Panc1 (cell line): ENCODE data around the gene MAP3K13. TPM values are rescaled to one million over a fixed set of nuclear protein-coding genes. Genes with fewer than 3 reads are reported as not detected.
A peak's percentile ranks its signal among the peaks of the same experiment; 100 is the strongest.

Source experiments
- ATAC-seq: fragments of 200-7000 bp; cut with Tn5 transposase; 2 replicates; pipeline ENCODE4 v1.9.1; 2020; ENCODE audit warnings: mild to moderate bottlenecking, moderate library complexity
- Bru-seq: library from RNA; stranded (reverse); fragments of 400-500 nt; gene quantifications from one replicate; lab custom pipeline; 2021; lab: Mats Ljungman, UMichigan
- BruChase-seq, 2 experiments: library from RNA; stranded (reverse); fragments of 400-500 nt; gene quantifications; one replicate each; lab custom pipeline; 2021; lab: Mats Ljungman, UMichigan
- BruUV-seq: library from RNA; stranded (reverse); fragments of 400-500 nt; replicated peaks from 2 replicates; lab custom pipeline; 2021; lab: Mats Ljungman, UMichigan
- CTCF ChIA-PET: fragments of 300-600 bp; sonication (Branson Sonifier 250); formaldehyde crosslinking; loops from one replicate; lab custom pipeline; 2022; ENCODE audit warnings: antibody characterized with exemption; lab: Charles Lee
- POLR2A ChIA-PET: fragments of 300-600 bp; sonication (Branson Sonifier 250); formaldehyde crosslinking; loops from one replicate; lab custom pipeline; 2022; ENCODE audit warnings: antibody characterized with exemption; lab: Charles Lee
- DNase-seq: peaks from one replicate; pipeline ENCODE4 v3.0.0-alpha.2; 2010; ENCODE audit warnings: low read depth, low spot score
- H3K27ac ChIP-seq: 2 replicates; pipeline ENCODE4 v1.5.1; 2011; ENCODE audit warnings: mild to moderate bottlenecking, low read length, inconsistent platforms
- H3K27me3 ChIP-seq: fragments of 200-500 bp; sonication (Bioruptor generic); 2 replicates; pipeline ENCODE4 v1.6.0; 2014; ENCODE audit warnings: low read length, inconsistent platforms; ENCODE audit not compliant: control insufficient read depth, insufficient read depth
- H3K36me3 ChIP-seq: fragments of 200-500 bp; sonication (Bioruptor generic); 2 replicates; pipeline ENCODE4 v1.5.1; 2014; ENCODE audit warnings: inconsistent platforms, mild to moderate bottlenecking, low read length, moderate library complexity; ENCODE audit not compliant: control insufficient read depth, insufficient read depth
- H3K4me1 ChIP-seq: 2 replicates; pipeline ENCODE4 v1.5.1; 2011; ENCODE audit warnings: inconsistent platforms, mild to moderate bottlenecking, low read length, moderate library complexity; ENCODE audit not compliant: control insufficient read depth, insufficient read depth
- H3K4me3 ChIP-seq, 2 experiments: 2 replicates each; pipeline ENCODE4 v1.5.1; 2011 to 2012; ENCODE audit warnings: low read depth in 2 of 2, low read length in 2 of 2, mild to moderate bottlenecking in 2 of 2, inconsistent platforms in 1 of 2, moderate library complexity in 1 of 2
- H3K9me3 ChIP-seq: fragments of 200-500 bp; sonication (Bioruptor generic); 2 replicates; pipeline ENCODE4 v1.5.1; 2014; ENCODE audit warnings: low read depth, mild to moderate bottlenecking, inconsistent platforms, low read length, moderate library complexity; ENCODE audit not compliant: control insufficient read depth, insufficient read depth
- CTCF ChIP-seq: fragments of 450-650 bp; IDR thresholded peaks from 2 replicates; pipeline ENCODE4 v1.5.1; 2017; ENCODE audit warnings: mild to moderate bottlenecking
- POLR2AphosphoS5 ChIP-seq: IDR thresholded peaks from 2 replicates; pipeline ENCODE4 v1.6.1; 2012; ENCODE audit warnings: mild to moderate bottlenecking, low read depth, low read length, moderate library complexity
- REST ChIP-seq, 2 experiments: IDR thresholded peaks; 2 replicates each; pipeline ENCODE4 v1.6.1; 2011 to 2012; ENCODE audit warnings: low read depth in 2 of 2, control low read depth in 1 of 2, low read length in 1 of 2, mild to moderate bottlenecking in 1 of 2, moderate library complexity in 1 of 2; ENCODE audit not compliant: insufficient read depth in 1 of 2
- SIN3A ChIP-seq: IDR thresholded peaks from 2 replicates; pipeline ENCODE4 v1.6.1; 2012; ENCODE audit warnings: low read depth, mild to moderate bottlenecking, low read length, moderate library complexity, borderline replicate concordance; ENCODE audit not compliant: insufficient read depth
- TCF7L2 ChIP-seq: IDR thresholded peaks from 2 replicates; pipeline ENCODE4 v1.6.1; 2011; ENCODE audit warnings: mild to moderate bottlenecking, low read depth, low read length, inconsistent platforms
- in situ Hi-C: cut with HindIII; loops from 2 replicates; pipeline ENCODE4 v1.10.0; 2016; ENCODE audit warnings: low sequenced_read_pairs, low pct_unique_long_range_greater_than_20kb
- intact Hi-C: fragments of 100-400 bp; cut with micrococcal nuclease; formaldehyde crosslinking; loops from one replicate; pipeline ENCODE4 v1.10.0; 2022; ENCODE audit not compliant: unreplicated experiment
- long read RNA-seq: library from polyadenylated mRNA; unstranded; transcript quantifications from one replicate; pipeline ENCODE4 v2.0.0, GENCODE V29; 2021; ENCODE audit not compliant: unreplicated experiment
- polyA plus RNA-seq: library from polyadenylated mRNA; unstranded; fragments of >200 nt; gene quantifications from one replicate; pipeline ENCODE4 v1.2.1, GENCODE V29; 2012; ENCODE audit warnings: missing spikeins; ENCODE audit not compliant: insufficient read length
- total RNA-seq: library from RNA; stranded (reverse); gene quantifications from one replicate; pipeline ENCODE4 v1.2.1, GENCODE V29; 2021; ENCODE audit not compliant: unreplicated experiment

The MAP3K13 gene
- 26.6 TPM for total RNA-seq
- 13.9 TPM for polyA plus RNA-seq
- percentile 54 among the genes with signal in this experiment for Bru-seq, nascent RNA
- percentile 58 among the genes with signal in this experiment for BruChase-seq, experiment 1, labeled RNA remaining after a 2-hour chase
- BruChase-seq, experiment 2, labeled RNA remaining after a 6-hour chase = percentile 61 among the genes with signal in this experiment
- long read RNA-seq, transcript MAP3K13-212 (3 exons, 1,681 nt) = major isoform, 17 of 27 reads
- long read RNA-seq, partial matches to known transcripts = 1 of 27 reads
- long read RNA-seq, other reads (novel, unspliced or antisense) = 8 of 27 reads

- ATAC-seq = peak; percentile 98
- no peak for DNase-seq
- no peaks in the 10 kb centered on the region for H3K4me1 ChIP-seq
- H3K27ac ChIP-seq = peak within 1 kb of the TSS; percentile 10; the same call in 1 of the 2 replicates
- intact Hi-C loops = no loop called here
- H3K9me3 ChIP-seq = no peaks in the 10 kb centered on the region
- H3K4me3 ChIP-seq = peak within 1 kb of the TSS; percentile 44 to 63
- in situ Hi-C loops = no loop called here
- ChIA-PET CTCF (interaction anchor here (0.6 to 1.0 kb wide), 2 partner anchors 8 to 197 kb away, joined by 3 read pairs; no protein-coding TSS in a partner anchor), POLR2A (no interaction called here)
- H3K27me3 ChIP-seq = peaks cover 4% of the 10 kb centered on the region; the same call in 1 of the 2 replicates
- no peaks in the 10 kb centered on the region for H3K36me3 ChIP-seq
- no peak for TF ChIP-seq REST (IDR thresholded peaks at IDR 0.05; ENCODE audit: insufficient read depth in 1 of 2, low read depth in 2 of 2, low read length in 1 of 2)
- no peak for TF ChIP-seq POLR2AphosphoS5
- TF ChIP-seq SIN3A = no peak
- TF ChIP-seq TCF7L2 = no peak
- no peak for TF ChIP-seq CTCF
- no TSS peak for BruUV-seq
Observed at GRCh38 chr3:185362850-185363661, at the start of gene MAP3K13. Gene MAP3K13, plus strand, starts transcription at chr3:185363136. Its CDS starts 65,446 bp downstream, at chr3:185428582.

- peaks cover 12% of the 10 kb centered on the region; the same call in 1 of the 2 replicates for H3K9me3 ChIP-seq
- BruUV-seq = no TSS peak
- ChIA-PET POLR2A (no interaction called here), CTCF (no interaction called here)
- no peak for DNase-seq
- TF ChIP-seq CTCF (no peak), POLR2AphosphoS5 (no peak), REST (IDR thresholded peaks at IDR 0.05; ENCODE audit: insufficient read depth in 1 of 2, low read depth in 2 of 2, low read length in 1 of 2) (no peak), TCF7L2 (no peak), SIN3A (no peak)
- peaks cover 21% of the 10 kb centered on the region for H3K4me1 ChIP-seq
- H3K36me3 ChIP-seq = no peaks in the 10 kb centered on the region
- in situ Hi-C loops (no loop called here), intact Hi-C loops (no loop called here)
- ATAC-seq = no peak
- H3K27ac ChIP-seq = no peak overlapping the region
- H3K27me3 ChIP-seq = no peaks in the 10 kb centered on the region
- no peak overlapping the region for H3K4me3 ChIP-seq
Observed at GRCh38 chr3:185313693-185314246, 49.2 kb upstream of the MAP3K13 start.
